OCI-LY3 (cell line): Measurements from ENCODE around the gene PRDM16.

Source experiments
- H2AFZ ChIP-seq: fragments of 200-600, 300-600 bp; shearing (Covaris generic); 2 replicates; pipeline ENCODE4 v1.6.0; 2014; ENCODE audit warnings: antibody characterized with exemption, low read depth, low read length
- H3K27ac ChIP-seq: fragments of 200-600, 300-600 bp; sonication (generic); 2 replicates; pipeline ENCODE4 v1.5.1; 2014; ENCODE audit warnings: mild to moderate bottlenecking, low read length, moderate library complexity, mixed read lengths
- H3K27me3 ChIP-seq: fragments of 200-600, 300-600 bp; sonication (generic); 2 replicates; pipeline ENCODE4 v1.6.1; 2014; ENCODE audit warnings: low read depth, low read length, mixed read lengths
- H3K36me3 ChIP-seq: fragments of 200-600, 300-600 bp; sonication (generic); replicated peaks from 2 replicates; pipeline ENCODE3; 2014; ENCODE audit warnings: low read depth, low read length, mixed read lengths
- H3K4me1 ChIP-seq: fragments of 300-600, 200-600 bp; sonication (generic); 2 replicates; pipeline ENCODE4 v1.6.1; 2014; ENCODE audit warnings: low read length, mixed read lengths
- H3K4me2 ChIP-seq: fragments of 200-600, 300-600 bp; sonication (generic); 2 replicates; pipeline ENCODE4 v1.6.1; 2014; ENCODE audit warnings: low read length, mixed read lengths
- H3K4me3 ChIP-seq: fragments of 300-600, 200-600 bp; sonication (generic); 2 replicates; pipeline ENCODE4 v1.5.1; 2014; ENCODE audit warnings: antibody characterized with exemption, mild to moderate bottlenecking, low read length, moderate library complexity
- H3K79me2 ChIP-seq: fragments of 300-600, 200-600 bp; shearing (Covaris generic); 2 replicates; pipeline ENCODE4 v1.6.1; 2014; ENCODE audit warnings: mild to moderate bottlenecking, low read length, mixed read lengths
- H3K9ac ChIP-seq: fragments of 300-600, 200-600 bp; shearing (Covaris generic); 2 replicates; pipeline ENCODE4 v1.6.0; 2014; ENCODE audit warnings: mild to moderate bottlenecking, low read length, moderate library complexity
- H3K9me3 ChIP-seq: fragments of 200-600, 300-600 bp; shearing (Covaris generic); 2 replicates; pipeline ENCODE4 v1.6.1; 2014; ENCODE audit warnings: low read length, mixed read lengths; ENCODE audit not compliant: insufficient read depth
- H4K20me1 ChIP-seq: fragments of 200-600, 300-600 bp; sonication (generic); 2 replicates; pipeline ENCODE4 v1.6.1; 2016; ENCODE audit warnings: low read length, mixed read lengths; ENCODE audit not compliant: insufficient read depth
- EZH2phosphoT487 ChIP-seq: fragments of 200-600 bp; shearing (Covaris generic); IDR thresholded peaks from 2 replicates; pipeline ENCODE4 v1.6.1; 2018; ENCODE audit warnings: antibody characterized with exemption, mixed run types, low read depth
- TF ChIP-seq, protein P1 (sequence below): fragments of 200-600, 300-600 bp; sonication (generic); IDR thresholded peaks from 2 replicates; pipeline ENCODE4 v1.5.1; 2014; ENCODE audit warnings: antibody characterized with exemption, low read length, low read depth

PRDM16 gene

DNA sequence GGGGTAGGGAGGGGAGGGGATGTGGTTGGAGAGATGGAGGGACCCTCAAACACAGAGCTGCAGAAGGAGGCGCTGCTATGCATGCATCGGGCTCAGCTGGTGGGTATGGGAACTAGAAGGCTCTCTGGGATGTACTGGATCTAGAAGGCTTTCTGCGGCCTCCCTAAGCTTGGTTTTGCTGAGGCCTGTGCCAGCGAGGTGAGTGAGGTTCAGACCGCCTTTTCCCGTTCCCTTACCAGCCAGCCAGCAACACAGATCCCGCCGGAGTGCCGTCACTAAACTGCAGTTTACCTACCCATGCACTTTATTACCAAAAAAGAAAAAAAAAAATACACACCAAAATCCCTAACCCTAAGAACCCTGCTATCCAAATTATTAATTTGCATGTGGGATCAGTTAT lies 180.2 kb downstream of the PRDM16 start:
- Histone ChIP-seq H3K4me3 (no peak overlapping the region), H2AFZ (no peak overlapping the region), H3K36me3 (no peaks in the 10 kb centered on the region), H3K9ac (no peak overlapping the region), H3K9me3 (no peaks in the 10 kb centered on the region), H3K79me2 (no peaks in the 10 kb centered on the region), H3K27me3 (no peaks in the 10 kb centered on the region), H3K4me2 (no peak overlapping the region), H3K27ac (no peak overlapping the region), H3K4me1 (no peaks in the 10 kb centered on the region), H4K20me1 (no peaks in the 10 kb centered on the region)
- TF ChIP-seq EZH2phosphoT487 = no peak
- TF ChIP-seq, protein P1, sequence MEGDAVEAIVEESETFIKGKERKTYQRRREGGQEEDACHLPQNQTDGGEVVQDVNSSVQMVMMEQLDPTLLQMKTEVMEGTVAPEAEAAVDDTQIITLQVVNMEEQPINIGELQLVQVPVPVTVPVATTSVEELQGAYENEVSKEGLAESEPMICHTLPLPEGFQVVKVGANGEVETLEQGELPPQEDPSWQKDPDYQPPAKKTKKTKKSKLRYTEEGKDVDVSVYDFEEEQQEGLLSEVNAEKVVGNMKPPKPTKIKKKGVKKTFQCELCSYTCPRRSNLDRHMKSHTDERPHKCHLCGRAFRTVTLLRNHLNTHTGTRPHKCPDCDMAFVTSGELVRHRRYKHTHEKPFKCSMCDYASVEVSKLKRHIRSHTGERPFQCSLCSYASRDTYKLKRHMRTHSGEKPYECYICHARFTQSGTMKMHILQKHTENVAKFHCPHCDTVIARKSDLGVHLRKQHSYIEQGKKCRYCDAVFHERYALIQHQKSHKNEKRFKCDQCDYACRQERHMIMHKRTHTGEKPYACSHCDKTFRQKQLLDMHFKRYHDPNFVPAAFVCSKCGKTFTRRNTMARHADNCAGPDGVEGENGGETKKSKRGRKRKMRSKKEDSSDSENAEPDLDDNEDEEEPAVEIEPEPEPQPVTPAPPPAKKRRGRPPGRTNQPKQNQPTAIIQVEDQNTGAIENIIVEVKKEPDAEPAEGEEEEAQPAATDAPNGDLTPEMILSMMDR = no peak

DNA sequence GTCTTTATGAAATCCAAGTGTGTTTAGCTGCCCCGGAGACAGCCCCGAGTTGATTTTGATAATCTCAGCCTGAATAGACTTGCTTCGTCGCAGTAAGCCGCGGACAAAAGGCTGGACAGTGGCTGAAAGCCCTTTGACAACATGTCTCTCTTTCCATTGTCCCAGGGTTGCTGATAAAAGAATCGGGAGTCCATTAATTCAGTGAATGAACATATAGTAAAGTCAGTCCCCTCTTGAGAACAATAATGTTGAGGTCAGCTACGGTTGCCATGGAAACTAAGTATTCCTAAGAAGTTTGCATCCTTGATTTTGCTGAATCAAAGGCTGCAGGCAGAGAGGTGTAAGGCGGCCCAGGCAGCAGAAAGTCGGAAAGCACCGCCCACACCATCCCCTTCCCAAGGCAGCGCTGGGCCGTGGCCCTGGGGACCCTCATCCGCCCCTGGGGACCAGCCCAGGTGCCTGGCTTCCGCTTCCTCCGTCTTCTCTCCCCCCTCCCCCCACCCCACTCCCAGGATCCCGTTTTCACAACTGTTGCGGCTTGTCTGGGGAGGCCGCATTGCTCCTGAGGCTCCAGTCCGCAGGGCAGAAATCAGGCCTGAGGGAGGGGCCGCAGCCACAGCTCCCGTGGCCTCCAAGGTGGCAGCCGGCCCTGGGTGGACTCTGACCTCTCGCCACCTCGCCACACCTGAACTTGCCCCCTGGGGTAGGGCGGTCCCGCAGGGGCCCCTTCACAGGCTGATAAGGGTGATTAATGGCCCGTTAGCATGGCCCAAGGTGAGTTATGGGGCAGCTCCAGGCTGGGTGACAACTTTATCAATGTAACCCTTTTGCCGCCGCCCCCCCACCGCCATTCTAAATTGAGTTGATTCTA lies 180.9 kb downstream of the PRDM16 start:
- no peaks in the 10 kb centered on the region for H3K79me2 ChIP-seq
- no peak overlapping the region for H2AFZ ChIP-seq
- no peaks in the 10 kb centered on the region for H3K4me1 ChIP-seq
- no peak overlapping the region for H3K9ac ChIP-seq
- no peak overlapping the region for H3K27ac ChIP-seq
- no peak for TF ChIP-seq EZH2phosphoT487
- TF ChIP-seq, protein P1 = no peak
- H3K27me3 ChIP-seq = no peaks in the 10 kb centered on the region
- H4K20me1 ChIP-seq = no peaks in the 10 kb centered on the region
- no peak overlapping the region for H3K4me2 ChIP-seq
- H3K36me3 ChIP-seq = no peaks in the 10 kb centered on the region
- no peaks in the 10 kb centered on the region for H3K9me3 ChIP-seq
- no peak overlapping the region for H3K4me3 ChIP-seq

DNA sequence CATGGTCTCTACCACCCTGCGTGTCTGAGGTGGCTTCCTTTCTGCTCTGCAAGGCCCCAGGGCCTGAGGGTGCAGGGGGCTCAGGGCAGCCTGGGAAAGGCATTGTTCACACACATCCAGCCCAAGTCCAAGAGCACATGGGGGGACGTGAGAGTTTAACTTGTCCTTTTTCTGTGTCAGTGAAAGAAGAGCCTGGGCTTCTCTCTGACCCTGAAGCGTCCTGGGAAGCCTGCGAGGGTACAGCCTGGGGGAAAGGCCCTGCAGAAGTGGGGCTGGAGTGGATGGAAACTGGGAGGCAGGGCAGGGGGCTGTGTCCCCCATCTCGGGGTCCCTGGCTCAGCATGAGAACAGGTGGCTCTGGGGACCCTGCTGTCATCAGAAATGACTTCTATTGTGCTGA lies 181.6 kb downstream of the PRDM16 start:
- H3K79me2 ChIP-seq = no peaks in the 10 kb centered on the region
- H3K9ac ChIP-seq = no peak overlapping the region
- H2AFZ ChIP-seq = no peak overlapping the region
- no peak for TF ChIP-seq EZH2phosphoT487
- TF ChIP-seq, protein P1 = no peak
- H4K20me1 ChIP-seq = no peaks in the 10 kb centered on the region
- H3K4me1 ChIP-seq = no peaks in the 10 kb centered on the region
- H3K4me3 ChIP-seq = no peak overlapping the region
- no peaks in the 10 kb centered on the region for H3K9me3 ChIP-seq
- no peak overlapping the region for H3K4me2 ChIP-seq
- H3K27ac ChIP-seq = no peak overlapping the region
- no peaks in the 10 kb centered on the region for H3K27me3 ChIP-seq
- no peaks in the 10 kb centered on the region for H3K36me3 ChIP-seq

DNA sequence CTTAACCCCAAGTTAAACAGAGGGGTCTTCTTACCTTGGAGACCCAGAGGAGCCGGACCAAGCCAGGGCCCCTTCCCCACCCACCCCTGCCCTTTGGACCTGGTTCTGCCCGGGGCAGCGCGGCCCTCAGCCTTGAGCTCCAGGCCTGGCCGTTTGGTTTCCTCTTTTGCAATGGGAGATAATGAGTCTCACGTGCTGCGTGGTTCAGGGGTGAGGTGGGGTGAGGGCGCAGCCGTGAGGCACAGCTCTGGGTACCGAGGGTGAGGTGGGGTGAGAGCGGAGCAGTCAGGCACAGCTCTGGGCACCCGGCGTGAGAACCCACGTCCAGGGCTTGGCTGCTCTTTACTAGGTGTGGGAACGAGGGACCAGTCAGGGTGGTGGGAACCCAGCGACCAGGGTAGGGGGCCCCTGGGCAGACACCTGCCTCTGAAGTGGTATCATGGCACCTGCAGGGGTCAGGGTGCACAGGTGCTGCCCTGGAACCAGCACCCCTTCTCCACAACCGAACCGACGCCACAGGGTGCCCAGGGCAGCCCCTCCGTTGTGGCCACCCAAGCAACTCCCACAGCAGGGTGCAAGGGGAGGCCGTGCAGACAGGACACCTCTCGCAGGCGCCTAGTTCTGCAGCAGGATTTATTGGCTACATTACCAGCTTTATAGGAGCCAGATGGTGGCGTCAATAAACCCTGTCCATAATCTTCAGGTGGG lies 182.2 kb downstream of the PRDM16 start:
- TF ChIP-seq, protein P1 = no peak
- TF ChIP-seq EZH2phosphoT487 = no peak
- Histone ChIP-seq H2AFZ (no peak overlapping the region), H3K79me2 (no peaks in the 10 kb centered on the region), H3K36me3 (no peaks in the 10 kb centered on the region), H3K4me1 (no peaks in the 10 kb centered on the region), H3K27me3 (no peaks in the 10 kb centered on the region), H3K4me2 (no peak overlapping the region), H3K9ac (no peak overlapping the region), H3K4me3 (no peak overlapping the region), H4K20me1 (no peaks in the 10 kb centered on the region), H3K9me3 (no peaks in the 10 kb centered on the region), H3K27ac (no peak overlapping the region)
